Tibial artery (tissue), 4 donors: ENCODE results near the gene TNPO1.

ENCODE experiments used
- DNase-seq, 2 donors: peaks; one replicate each; pipeline ENCODE4 v3.0.0-alpha.2; 2019
- H3K27ac ChIP-seq, 2 donors: fragments of 200-600 bp; sonication (generic) in 1 of 2; 1 replicate in 1 of 2; 2 replicates in 1 of 2; pipeline ENCODE4 v1.5.1; 2018 to 2019; ENCODE audit warnings: mild to moderate bottlenecking in 1 of 2
- H3K27me3 ChIP-seq, 2 donors: fragments of 200-600 bp; sonication (generic) in 1 of 2; one replicate each; pipeline versions ENCODE4 v1.5.1 to v1.6.0; 2016 to 2019
- H3K36me3 ChIP-seq, 3 donors: fragments of 200-600 bp; sonication (generic) in 2 of 3; one replicate each; pipeline ENCODE4 v1.5.1; 2016 to 2019; ENCODE audit warnings: mild to moderate bottlenecking in 2 of 3
- H3K4me1 ChIP-seq, 4 donors: fragments of 200-600 bp; sonication (generic) in 2 of 4; 1 replicate in 3 of 4; 2 replicates in 1 of 4; pipeline ENCODE4 v1.5.1; 2016 to 2019
- H3K4me3 ChIP-seq, 2 donors: fragments of 200-600 bp; sonication (generic) in 1 of 2; 1 replicate in 1 of 2; 2 replicates in 1 of 2; pipeline ENCODE4 v1.5.1; 2018 to 2019; ENCODE audit warnings: mild to moderate bottlenecking in 2 of 2
- H3K9me3 ChIP-seq, 3 donors: fragments of 200-600 bp; sonication (generic) in 1 of 3; one replicate each; pipeline ENCODE4 v1.5.1; 2016 to 2019
- intact Hi-C: fragments of 100-400 bp; cut with DNase I; formaldehyde crosslinking; loops from one replicate; pipeline ENCODE4 v1.15.0; 2023; ENCODE audit warnings: low total_unique reads
- TF ChIP-seq, protein P1 (sequence below), 2 experiments: fragments of 200-600 bp in 1 of 2; fragments of 450-650 bp in 1 of 2; IDR thresholded peaks; one replicate each; pipeline ENCODE4 v1.5.1; 2017 to 2019; ENCODE audit warnings: antibody characterized with exemption in 2 of 2, mild to moderate bottlenecking in 1 of 2, moderate library complexity in 1 of 2

TNPO1 gene

DNA sequence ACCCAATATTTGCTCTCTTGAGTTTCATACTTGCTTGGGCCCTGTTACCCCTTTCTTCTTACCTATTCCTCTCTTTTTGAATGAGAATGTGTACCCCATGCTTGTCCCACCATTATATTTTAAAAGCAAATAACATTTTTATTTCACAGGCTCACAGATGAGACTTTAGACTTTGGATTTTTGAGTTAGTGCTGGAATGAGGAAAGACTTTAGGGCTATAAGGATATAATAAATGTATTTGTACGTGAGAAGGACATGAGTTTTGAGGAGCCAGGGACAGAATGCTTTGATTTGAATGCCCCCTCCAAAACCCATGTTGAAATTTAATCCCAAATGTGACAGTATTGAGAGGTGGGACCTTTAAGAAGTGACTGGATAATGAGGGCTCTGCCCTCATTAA lies 33.1 kb upstream of the TNPO1 start:
- TF ChIP-seq, protein P1, sequence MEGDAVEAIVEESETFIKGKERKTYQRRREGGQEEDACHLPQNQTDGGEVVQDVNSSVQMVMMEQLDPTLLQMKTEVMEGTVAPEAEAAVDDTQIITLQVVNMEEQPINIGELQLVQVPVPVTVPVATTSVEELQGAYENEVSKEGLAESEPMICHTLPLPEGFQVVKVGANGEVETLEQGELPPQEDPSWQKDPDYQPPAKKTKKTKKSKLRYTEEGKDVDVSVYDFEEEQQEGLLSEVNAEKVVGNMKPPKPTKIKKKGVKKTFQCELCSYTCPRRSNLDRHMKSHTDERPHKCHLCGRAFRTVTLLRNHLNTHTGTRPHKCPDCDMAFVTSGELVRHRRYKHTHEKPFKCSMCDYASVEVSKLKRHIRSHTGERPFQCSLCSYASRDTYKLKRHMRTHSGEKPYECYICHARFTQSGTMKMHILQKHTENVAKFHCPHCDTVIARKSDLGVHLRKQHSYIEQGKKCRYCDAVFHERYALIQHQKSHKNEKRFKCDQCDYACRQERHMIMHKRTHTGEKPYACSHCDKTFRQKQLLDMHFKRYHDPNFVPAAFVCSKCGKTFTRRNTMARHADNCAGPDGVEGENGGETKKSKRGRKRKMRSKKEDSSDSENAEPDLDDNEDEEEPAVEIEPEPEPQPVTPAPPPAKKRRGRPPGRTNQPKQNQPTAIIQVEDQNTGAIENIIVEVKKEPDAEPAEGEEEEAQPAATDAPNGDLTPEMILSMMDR (IDR thresholded peaks at IDR 0.05), result no peak
- DNase-seq, result no peak
- Histone ChIP-seq H3K27me3 (no peaks in the 10 kb centered on the region), H3K9me3 (peaks cover 0 to 12% (median 7%) of the 10 kb centered on the region in 3 donors), H3K4me3 (no peak overlapping the region), H3K36me3 (no peaks in the 10 kb centered on the region), H3K4me1 (no peaks in the 10 kb centered on the region), H3K27ac (no peak overlapping the region)
- intact Hi-C loops, result no loop called here

DNA sequence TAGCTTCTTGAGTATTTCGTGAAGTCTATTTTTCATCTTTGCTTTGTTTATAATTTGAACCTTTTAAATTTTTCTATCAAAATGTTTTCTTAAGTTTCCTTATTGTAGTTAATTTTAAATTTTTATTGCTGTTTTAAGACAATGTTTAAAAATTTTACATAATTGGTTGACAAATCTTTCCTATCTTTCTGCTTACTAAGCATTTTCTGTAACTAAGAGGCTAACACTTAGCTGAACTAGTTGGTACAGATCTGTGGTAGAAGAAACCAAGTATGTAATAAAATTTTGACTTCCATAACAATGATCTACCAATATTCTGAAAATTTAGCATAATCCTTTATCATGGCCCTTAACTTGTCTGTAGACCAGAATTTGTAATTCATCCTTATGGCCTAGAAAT lies 32.3 kb upstream of the TNPO1 start:
- Histone ChIP-seq H3K9me3 (peaks cover 0 to 11% (median 4%) of the 10 kb centered on the region in 3 donors), H3K4me1 (no peaks in the 10 kb centered on the region), H3K4me3 (no peak overlapping the region), H3K27ac (no peak overlapping the region), H3K36me3 (no peaks in the 10 kb centered on the region), H3K27me3 (no peaks in the 10 kb centered on the region)
- no peak for DNase-seq
- TF ChIP-seq, protein P1 (IDR thresholded peaks at IDR 0.05), result no peak
- intact Hi-C loops, result no loop called here

- Histone ChIP-seq H3K4me1 (peaks cover 0 to 11% (median 0%) of the 10 kb centered on the region in 4 donors), H3K27ac (no peak overlapping the region), H3K9me3 (no peaks in the 10 kb centered on the region), H3K27me3 (no peaks in the 10 kb centered on the region), H3K4me3 (no peak overlapping the region), H3K36me3 (no peaks in the 10 kb centered on the region)
- TF ChIP-seq, protein P1 (IDR thresholded peaks at IDR 0.05), result no peak
- no peak for DNase-seq
- intact Hi-C loops, result no loop called here
Observed at GRCh38 chr5:72785801-72786200, 30.7 kb upstream of the TNPO1 start.

- Histone ChIP-seq H3K9me3 (no peaks in the 10 kb centered on the region), H3K27me3 (no peaks in the 10 kb centered on the region), H3K27ac (no peak overlapping the region), H3K36me3 (no peaks in the 10 kb centered on the region), H3K4me1 (peaks cover 0 to 12% (median 0%) of the 10 kb centered on the region in 4 donors), H3K4me3 (no peak overlapping the region)
- no peak for DNase-seq
- TF ChIP-seq, protein P1 (IDR thresholded peaks at IDR 0.05), result no peak
- intact Hi-C loops, result no loop called here
Observed at GRCh38 chr5:72786676-72787075, 29.8 kb upstream of the TNPO1 start.

- H3K27ac ChIP-seq, result no peak overlapping the region
- peaks cover 0 to 12% (median 0%) of the 10 kb centered on the region in 4 donors for H3K4me1 ChIP-seq
- H3K36me3 ChIP-seq, result no peaks in the 10 kb centered on the region
- no peak for DNase-seq
- TF ChIP-seq, protein P1 (IDR thresholded peaks at IDR 0.05), result no peak
- no peaks in the 10 kb centered on the region for H3K9me3 ChIP-seq
- no peak overlapping the region for H3K4me3 ChIP-seq
- no peaks in the 10 kb centered on the region for H3K27me3 ChIP-seq
- intact Hi-C loops, result no loop called here
Observed at GRCh38 chr5:72788866-72789505, 27.5 kb upstream of the TNPO1 start.
